C4-2B (cell line): ENCODE measurements around the gene PTPRD.

Experiments
- H3K27ac ChIP-seq: fragments of 450-650 bp; 2 replicates; pipeline ENCODE4 v1.5.1; 2017
- ZFX ChIP-seq: fragments of 450-650 bp; IDR thresholded peaks from 2 replicates; pipeline ENCODE4 v1.6.1; 2017
- TF ChIP-seq, protein P1 (sequence below): fragments of 450-650 bp; conservative IDR thresholded peaks from 2 replicates; pipeline ENCODE4 v1.5.1; 2017; ENCODE audit warnings: mild to moderate bottlenecking

The PTPRD gene

DNA sequence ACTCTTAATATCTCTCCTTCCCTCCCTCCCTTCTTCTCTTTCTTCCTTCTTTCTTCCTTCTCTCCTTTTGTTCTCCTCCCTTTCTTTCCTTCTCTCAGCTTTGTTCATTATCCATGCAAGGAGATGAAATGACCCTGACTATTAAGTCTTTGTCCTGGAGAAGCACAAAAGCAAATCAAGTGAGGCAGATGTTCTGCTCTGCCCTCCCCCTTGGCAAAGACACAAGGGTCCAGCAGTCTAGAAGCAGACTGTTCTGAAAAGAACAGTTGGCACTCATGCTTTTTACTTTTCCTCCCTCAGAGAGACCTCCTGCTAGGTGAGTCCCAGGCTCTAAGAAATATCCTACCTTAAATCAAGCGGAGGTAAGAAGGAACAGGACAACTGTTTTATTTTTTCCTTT lies 1745.7 kb downstream of the PTPRD start:
- H3K27ac ChIP-seq = no peak overlapping the region
- TF ChIP-seq, protein P1, sequence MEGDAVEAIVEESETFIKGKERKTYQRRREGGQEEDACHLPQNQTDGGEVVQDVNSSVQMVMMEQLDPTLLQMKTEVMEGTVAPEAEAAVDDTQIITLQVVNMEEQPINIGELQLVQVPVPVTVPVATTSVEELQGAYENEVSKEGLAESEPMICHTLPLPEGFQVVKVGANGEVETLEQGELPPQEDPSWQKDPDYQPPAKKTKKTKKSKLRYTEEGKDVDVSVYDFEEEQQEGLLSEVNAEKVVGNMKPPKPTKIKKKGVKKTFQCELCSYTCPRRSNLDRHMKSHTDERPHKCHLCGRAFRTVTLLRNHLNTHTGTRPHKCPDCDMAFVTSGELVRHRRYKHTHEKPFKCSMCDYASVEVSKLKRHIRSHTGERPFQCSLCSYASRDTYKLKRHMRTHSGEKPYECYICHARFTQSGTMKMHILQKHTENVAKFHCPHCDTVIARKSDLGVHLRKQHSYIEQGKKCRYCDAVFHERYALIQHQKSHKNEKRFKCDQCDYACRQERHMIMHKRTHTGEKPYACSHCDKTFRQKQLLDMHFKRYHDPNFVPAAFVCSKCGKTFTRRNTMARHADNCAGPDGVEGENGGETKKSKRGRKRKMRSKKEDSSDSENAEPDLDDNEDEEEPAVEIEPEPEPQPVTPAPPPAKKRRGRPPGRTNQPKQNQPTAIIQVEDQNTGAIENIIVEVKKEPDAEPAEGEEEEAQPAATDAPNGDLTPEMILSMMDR = no peak
- no peak for TF ChIP-seq ZFX

DNA sequence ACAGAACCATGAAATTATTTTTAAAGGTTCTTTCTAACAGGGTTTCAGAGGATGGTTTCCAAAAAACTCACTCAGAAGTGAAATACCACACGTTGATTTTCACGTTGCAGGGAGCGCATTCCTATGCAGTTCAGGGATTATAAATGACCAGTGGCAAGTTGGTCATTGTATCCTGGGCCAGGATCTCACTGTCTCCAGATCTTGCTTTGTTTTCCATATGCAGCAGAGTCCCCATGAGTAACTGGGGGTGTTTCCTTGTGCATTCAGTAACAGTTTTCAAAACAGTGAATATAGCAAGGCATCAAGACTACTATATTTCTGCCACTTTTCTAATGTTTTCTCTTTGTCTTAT lies 1748.3 kb downstream of the PTPRD start:
- no peak overlapping the region for H3K27ac ChIP-seq
- TF ChIP-seq, protein P1 = no peak
- TF ChIP-seq ZFX = no peak

DNA sequence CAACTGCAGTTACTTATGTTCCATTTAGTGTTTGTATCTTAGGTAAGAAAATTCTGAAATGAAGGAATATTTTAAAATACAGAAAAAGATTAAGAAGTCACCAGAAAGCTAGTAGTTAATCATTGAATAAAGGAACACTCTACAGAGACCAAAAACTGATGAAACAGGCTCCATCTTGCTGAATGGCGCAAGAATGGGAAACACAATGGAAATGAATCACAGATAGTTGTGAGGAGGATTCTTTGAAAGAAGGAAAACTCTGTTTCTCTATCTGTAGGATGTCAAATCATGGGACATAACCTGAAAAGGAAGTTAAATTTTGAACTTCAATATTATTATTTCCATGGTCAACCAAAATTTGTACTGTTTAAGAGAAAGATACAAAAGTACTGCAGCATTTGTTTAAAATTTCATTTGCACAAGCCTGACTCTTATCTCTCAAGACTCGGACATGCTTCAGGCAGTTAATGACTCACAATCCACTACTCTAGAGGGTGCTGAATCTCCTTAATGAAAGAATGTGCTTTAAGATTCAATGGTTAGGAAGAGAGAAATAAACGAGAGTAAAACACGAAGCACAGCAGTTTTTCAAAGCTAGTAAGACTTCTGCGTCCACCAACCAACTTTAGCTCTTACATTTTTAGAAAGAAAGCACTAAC lies 1748.8 kb downstream of the PTPRD start:
- no peak overlapping the region for H3K27ac ChIP-seq
- no peak for TF ChIP-seq ZFX
- TF ChIP-seq, protein P1 = no peak

DNA sequence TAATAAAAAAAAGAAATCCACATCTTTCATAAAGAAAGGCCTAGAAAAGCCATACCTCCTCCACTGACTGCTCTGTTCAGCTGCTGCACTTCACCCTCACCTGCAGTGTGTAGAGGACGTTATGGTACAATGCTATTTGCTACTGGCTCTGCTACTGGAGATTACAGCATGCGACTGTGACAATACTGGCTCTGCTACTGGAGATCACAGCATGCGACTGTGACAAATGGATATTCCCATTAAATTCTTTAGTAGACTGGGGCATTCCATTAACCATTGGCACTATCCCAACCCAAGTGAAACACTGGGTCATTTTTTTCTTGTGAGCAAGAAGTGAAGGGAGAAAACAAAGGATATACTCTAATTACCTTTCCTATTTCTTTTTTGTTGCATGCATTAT lies 1749.7 kb downstream of the PTPRD start:
- TF ChIP-seq, protein P1 = no peak
- no peak for TF ChIP-seq ZFX
- H3K27ac ChIP-seq = no peak overlapping the region

DNA sequence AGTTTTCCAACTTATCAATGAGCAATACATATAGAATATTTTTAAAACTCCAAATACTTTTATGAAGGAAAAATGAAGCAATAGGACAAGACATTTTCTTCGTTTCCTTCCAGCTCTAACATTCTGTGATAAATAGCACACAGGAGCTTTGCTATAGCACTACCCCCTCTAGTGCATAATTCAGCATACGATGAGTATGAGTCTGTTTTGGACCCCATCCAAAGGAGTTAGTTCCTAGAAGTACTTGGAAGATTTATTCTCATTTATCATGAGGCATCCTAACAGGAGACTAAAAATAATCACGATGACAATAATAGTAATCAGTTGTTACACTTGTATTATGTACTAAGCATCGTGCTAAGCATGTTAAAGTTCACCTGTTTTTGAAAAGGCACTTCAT lies 1751.9 kb downstream of the PTPRD start:
- no peak overlapping the region for H3K27ac ChIP-seq
- TF ChIP-seq ZFX = no peak
- TF ChIP-seq, protein P1 = no peak

DNA sequence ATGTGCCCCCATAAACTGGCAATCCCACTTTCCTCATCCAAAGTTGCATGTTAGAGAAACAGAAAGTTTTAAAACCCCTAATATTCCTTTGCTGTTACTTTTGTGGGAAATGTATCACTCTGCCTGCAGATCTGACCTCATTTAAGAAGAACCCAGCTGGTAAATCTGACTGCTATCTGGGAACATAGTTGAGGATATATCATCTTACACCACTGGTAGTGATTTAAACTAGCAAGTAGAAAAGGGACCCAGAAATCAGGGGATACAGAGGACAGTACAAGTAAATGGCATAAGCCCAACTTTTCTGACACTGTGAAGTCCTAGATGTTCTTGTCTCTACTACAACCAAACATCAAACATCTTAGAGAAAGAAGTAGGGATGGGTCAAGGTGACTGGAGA lies 1752.7 kb downstream of the PTPRD start:
- TF ChIP-seq ZFX = no peak
- TF ChIP-seq, protein P1 = no peak
- no peak overlapping the region for H3K27ac ChIP-seq

DNA sequence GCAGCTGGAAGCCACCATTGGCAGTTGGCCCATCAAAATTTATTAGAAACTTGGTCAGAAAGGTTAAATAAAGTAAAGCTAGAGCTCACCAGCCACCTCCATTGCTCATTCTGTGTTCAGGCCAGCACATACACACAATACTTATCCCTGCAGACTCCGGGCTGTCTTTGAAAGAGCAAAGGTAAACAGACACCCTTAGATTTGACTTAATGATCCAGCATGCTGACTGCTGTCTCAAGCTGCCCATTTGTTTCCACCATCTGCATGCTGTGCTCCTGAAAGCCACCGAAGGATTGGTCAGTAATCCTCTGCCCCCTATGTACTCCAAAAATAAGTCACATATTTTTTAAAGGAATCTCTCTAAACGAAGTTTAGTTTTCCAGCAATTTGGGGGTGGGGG lies 1753.4 kb downstream of the PTPRD start:
- TF ChIP-seq ZFX = no peak
- TF ChIP-seq, protein P1 = no peak
- H3K27ac ChIP-seq = no peak overlapping the region
